ENCODE measurements around the gene DPP4. TPM values are rescaled to one million over a fixed set of nuclear protein-coding genes. Genes with fewer than 3 reads are reported as not detected.

Gene DPP4
- total and polyA plus RNA-seq, 2 experiments from 2014 or later, result 0.09 TPM; not detected in 1

DNA sequence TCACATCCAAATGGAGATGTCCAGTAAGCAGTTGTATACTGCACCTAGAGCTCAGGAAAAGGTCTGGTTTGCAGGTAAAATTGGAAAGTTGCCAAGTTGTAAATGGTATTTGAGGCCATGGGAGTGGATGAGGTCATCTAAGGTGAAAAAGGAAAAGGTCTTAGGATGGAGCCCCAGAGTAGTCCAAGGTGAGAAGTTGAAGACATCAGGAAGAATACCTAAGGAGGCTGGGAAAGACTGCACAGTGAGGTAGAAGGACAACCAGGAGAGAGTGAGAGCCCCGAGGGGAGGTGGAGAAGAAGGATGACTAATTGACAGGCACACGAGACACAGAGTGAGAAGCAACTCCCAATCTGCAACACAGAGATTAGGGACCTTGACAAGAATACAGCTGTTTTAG, 10.7 kb downstream of the DPP4 start:
- TF ChIP-seq, protein P1, sequence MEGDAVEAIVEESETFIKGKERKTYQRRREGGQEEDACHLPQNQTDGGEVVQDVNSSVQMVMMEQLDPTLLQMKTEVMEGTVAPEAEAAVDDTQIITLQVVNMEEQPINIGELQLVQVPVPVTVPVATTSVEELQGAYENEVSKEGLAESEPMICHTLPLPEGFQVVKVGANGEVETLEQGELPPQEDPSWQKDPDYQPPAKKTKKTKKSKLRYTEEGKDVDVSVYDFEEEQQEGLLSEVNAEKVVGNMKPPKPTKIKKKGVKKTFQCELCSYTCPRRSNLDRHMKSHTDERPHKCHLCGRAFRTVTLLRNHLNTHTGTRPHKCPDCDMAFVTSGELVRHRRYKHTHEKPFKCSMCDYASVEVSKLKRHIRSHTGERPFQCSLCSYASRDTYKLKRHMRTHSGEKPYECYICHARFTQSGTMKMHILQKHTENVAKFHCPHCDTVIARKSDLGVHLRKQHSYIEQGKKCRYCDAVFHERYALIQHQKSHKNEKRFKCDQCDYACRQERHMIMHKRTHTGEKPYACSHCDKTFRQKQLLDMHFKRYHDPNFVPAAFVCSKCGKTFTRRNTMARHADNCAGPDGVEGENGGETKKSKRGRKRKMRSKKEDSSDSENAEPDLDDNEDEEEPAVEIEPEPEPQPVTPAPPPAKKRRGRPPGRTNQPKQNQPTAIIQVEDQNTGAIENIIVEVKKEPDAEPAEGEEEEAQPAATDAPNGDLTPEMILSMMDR (IDR thresholded peaks at IDR 0.05; ENCODE audit: low read depth, low read length), result no peak
- no peaks in the 10 kb centered on the region for H3K36me3 ChIP-seq
- H3K4me3 ChIP-seq, result no peak overlapping the region
- no peaks in the 10 kb centered on the region for H3K4me1 ChIP-seq (ENCODE audit: low read depth)
- no peaks in the 10 kb centered on the region for H3K27me3 ChIP-seq
- no peak for DNase-seq (ENCODE audit: low read depth in 1 of 2, low spot score in 1 of 2)
- no peaks in the 10 kb centered on the region for H3K9me3 ChIP-seq (ENCODE audit: low read depth)
- no peak overlapping the region for H3K27ac ChIP-seq

DNA sequence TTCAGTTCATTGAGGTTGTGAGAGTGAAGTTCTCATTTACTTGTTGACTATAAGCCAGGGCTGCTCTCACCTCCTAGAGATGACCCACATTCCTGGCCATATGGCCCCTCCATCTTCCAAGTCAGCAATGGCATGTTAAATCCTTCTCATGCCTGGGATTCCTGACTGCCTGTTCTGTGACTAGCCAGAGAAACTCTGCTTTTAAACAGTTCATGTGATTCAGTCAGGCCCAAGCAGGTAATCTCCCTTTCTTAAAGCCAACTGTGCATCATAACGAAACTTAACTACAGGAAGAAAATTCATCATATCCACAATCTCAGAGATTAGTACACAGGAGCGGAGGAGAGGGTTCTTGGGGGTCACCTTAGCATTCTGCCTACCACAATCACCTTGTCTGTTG, 11.5 kb downstream of the DPP4 start:
- DNase-seq (ENCODE audit: low read depth in 1 of 2, low spot score in 1 of 2), result no peak
- no peaks in the 10 kb centered on the region for H3K36me3 ChIP-seq

DNA sequence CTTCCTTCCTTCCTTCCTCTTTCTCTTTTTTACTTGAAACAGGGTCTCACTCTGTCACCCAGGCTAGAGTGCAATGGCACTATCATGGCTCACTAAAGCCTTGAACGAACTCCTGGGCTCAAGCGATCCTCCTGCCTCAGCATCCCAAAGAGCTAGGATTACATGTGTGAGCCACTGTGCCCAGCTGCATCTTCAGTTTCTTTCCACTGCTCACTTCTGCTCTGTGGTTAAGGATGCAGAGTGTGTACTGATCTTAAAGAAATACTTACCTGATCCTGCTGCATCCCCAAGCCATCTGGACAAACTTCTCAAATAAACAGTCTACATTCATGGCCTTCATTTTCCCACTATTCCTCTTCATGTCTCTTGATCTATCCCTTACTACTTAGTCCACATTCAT, 13.0 kb downstream of the DPP4 start:
- H3K36me3 ChIP-seq, result no peaks in the 10 kb centered on the region
- TF ChIP-seq, protein P1 (IDR thresholded peaks at IDR 0.05; ENCODE audit: low read depth, low read length), result no peak
- no peaks in the 10 kb centered on the region for H3K4me1 ChIP-seq (ENCODE audit: low read depth)
- no peaks in the 10 kb centered on the region for H3K9me3 ChIP-seq (ENCODE audit: low read depth)
- no peak for DNase-seq (ENCODE audit: low read depth in 1 of 2, low spot score in 1 of 2)
- no peaks in the 10 kb centered on the region for H3K27me3 ChIP-seq
- H3K4me3 ChIP-seq, result no peak overlapping the region
- no peak overlapping the region for H3K27ac ChIP-seq

More for the DNA sequence above, 11.5 kb downstream of the DPP4 start:
- TF ChIP-seq, protein P1 (IDR thresholded peaks at IDR 0.05; ENCODE audit: low read depth, low read length), result no peak
- Histone ChIP-seq H3K27ac (no peak overlapping the region), H3K9me3 (ENCODE audit: low read depth) (no peaks in the 10 kb centered on the region), H3K4me1 (ENCODE audit: low read depth) (no peaks in the 10 kb centered on the region), H3K27me3 (no peaks in the 10 kb centered on the region), H3K4me3 (no peak overlapping the region)

DNA sequence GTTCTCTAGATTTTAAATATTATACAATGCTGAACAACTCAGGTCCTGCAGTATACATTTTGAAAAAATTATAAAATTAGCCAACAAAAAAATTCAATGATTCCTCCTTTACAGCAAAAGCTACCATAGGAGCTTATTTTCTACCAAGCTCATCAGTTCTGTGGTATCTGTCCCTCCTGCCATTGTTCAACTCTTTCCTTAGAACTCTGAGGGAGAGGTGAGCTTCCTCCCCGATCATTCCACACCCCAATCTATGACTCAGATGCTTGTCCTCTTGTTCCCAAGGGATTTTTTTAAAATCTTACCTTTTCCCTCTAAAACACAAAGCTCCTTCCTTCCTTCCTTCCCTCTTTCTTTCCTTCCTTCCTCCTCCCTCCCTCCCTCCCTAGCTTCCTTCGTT, 13.5 kb downstream of the DPP4 start:
- H3K9me3 ChIP-seq (ENCODE audit: low read depth), result no peaks in the 10 kb centered on the region
- H3K4me1 ChIP-seq (ENCODE audit: low read depth), result no peaks in the 10 kb centered on the region
- H3K27me3 ChIP-seq, result no peaks in the 10 kb centered on the region
- no peak overlapping the region for H3K4me3 ChIP-seq
- no peak overlapping the region for H3K27ac ChIP-seq
- H3K36me3 ChIP-seq, result no peaks in the 10 kb centered on the region
- TF ChIP-seq, protein P1 (IDR thresholded peaks at IDR 0.05; ENCODE audit: low read depth, low read length), result no peak
- DNase-seq (ENCODE audit: low read depth in 1 of 2, low spot score in 1 of 2), result no peak

DNA sequence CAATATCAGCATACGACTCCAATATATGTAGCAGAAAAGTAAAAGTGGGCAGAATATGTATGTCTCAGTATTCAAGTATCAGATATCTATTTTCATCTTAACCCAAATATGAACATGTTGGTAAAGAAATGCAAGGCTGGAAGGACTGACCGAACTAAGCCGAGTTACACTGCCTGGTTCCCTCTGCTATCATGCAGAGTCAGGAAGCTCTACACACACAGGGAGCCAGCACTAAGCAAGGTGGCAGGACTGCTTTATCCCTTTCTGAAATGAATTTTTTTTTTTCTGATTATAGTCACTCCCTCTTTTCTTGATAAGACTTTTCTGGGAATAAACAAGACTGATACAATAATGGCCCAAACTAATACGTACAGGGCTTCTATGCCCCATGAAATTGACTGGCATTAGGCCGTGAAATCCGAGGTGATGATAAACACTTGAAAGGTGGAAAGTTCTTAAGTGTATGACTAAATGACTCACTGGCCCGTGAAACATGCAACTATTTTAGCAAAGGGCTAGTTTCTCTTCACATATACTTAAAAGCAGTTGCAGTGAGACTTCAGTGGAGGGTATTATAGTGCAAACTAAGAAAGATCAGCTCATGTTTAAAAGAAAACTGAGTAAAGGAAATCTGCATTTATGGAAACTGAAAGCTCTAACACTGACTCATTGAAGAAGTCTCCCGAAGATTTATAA, 14.9 kb downstream of the DPP4 start:
- Histone ChIP-seq H3K27ac (no peak overlapping the region), H3K4me1 (ENCODE audit: low read depth) (no peaks in the 10 kb centered on the region), H3K4me3 (no peak overlapping the region), H3K9me3 (ENCODE audit: low read depth) (no peaks in the 10 kb centered on the region), H3K27me3 (no peaks in the 10 kb centered on the region), H3K36me3 (no peaks in the 10 kb centered on the region)
- TF ChIP-seq, protein P1 (IDR thresholded peaks at IDR 0.05; ENCODE audit: low read depth, low read length), result no peak
- DNase-seq (ENCODE audit: low read depth in 1 of 2, low spot score in 1 of 2), result peak in 1 of 2 donors; percentile 24
